Osteoblast (primary cell): ENCODE data around the gene ATP12A. TPM values are rescaled to one million over a fixed set of nuclear protein-coding genes. Genes with fewer than 3 reads are reported as not detected.

Source experiments
- DNase-seq: peaks from one replicate; pipeline ENCODE4 v3.0.0; 2011; ENCODE audit warnings: low spot score, mixed read lengths; ENCODE audit not compliant: insufficient read length; ENCODE audit errors: missing footprints
- H2AFZ ChIP-seq: 2 replicates; pipeline ENCODE4 v1.6.0; 2011; ENCODE audit warnings: mild to moderate bottlenecking, low read length
- H3K27ac ChIP-seq: 2 replicates; pipeline ENCODE4 v1.5.1; 2011; ENCODE audit warnings: mild to moderate bottlenecking, low read depth, low read length, moderate library complexity
- H3K27me3 ChIP-seq: 2 replicates; pipeline ENCODE4 v1.6.0; 2012; ENCODE audit warnings: mild to moderate bottlenecking, control low read depth, inconsistent platforms, low read length, moderate library complexity; ENCODE audit not compliant: insufficient read depth
- H3K36me3 ChIP-seq: 2 replicates; pipeline ENCODE4 v1.5.1; 2011; ENCODE audit warnings: mild to moderate bottlenecking, low read length, control low read depth, moderate library complexity; ENCODE audit not compliant: insufficient read depth
- H3K4me1 ChIP-seq: 2 replicates; pipeline ENCODE4 v1.5.1; 2011; ENCODE audit warnings: mild to moderate bottlenecking, low read length, control low read depth, moderate library complexity; ENCODE audit not compliant: insufficient read depth
- H3K4me2 ChIP-seq: 2 replicates; pipeline ENCODE4 v1.6.0; 2011; ENCODE audit warnings: mild to moderate bottlenecking, low read length; ENCODE audit not compliant: insufficient read depth
- H3K4me3 ChIP-seq: fragments of 200-600 bp; sonication (generic); 3 replicates; pipeline ENCODE4 v1.5.1; 2012; ENCODE audit warnings: mild to moderate bottlenecking, low read length, inconsistent platforms; ENCODE audit not compliant: insufficient read depth
- H3K79me2 ChIP-seq: 2 replicates; pipeline ENCODE4 v1.6.0; 2012; ENCODE audit warnings: mild to moderate bottlenecking, low read length, control low read depth, inconsistent platforms; ENCODE audit not compliant: insufficient read depth
- H3K9me3 ChIP-seq: 2 replicates; pipeline ENCODE4 v1.5.1; 2011; ENCODE audit warnings: low read depth, low read length, control low read depth
- H4K20me1 ChIP-seq: 2 replicates; pipeline ENCODE4 v1.6.0; 2012; ENCODE audit warnings: mild to moderate bottlenecking, low read length, control low read depth; ENCODE audit not compliant: insufficient read depth
- CTCF ChIP-seq: IDR thresholded peaks from 2 replicates; pipeline ENCODE4 v1.5.1; 2011; ENCODE audit warnings: mild to moderate bottlenecking, low read depth, low read length, moderate library complexity; ENCODE audit errors: extremely low read depth
- small RNA-seq: library from RNA; depleted of rRNA; stranded (forward); fragments of <200 nt; gene quantifications from one replicate; pipeline ENCODE3, GENCODE V24; 2012
- total RNA-seq: library from RNA; depleted of rRNA; stranded (reverse); fragments of >200 nt; gene quantifications from 2 replicates; pipeline ENCODE4 v1.2.3, GENCODE V29; 2012

Gene ATP12A
- total RNA-seq, 1 donor, result not detected

DNA sequence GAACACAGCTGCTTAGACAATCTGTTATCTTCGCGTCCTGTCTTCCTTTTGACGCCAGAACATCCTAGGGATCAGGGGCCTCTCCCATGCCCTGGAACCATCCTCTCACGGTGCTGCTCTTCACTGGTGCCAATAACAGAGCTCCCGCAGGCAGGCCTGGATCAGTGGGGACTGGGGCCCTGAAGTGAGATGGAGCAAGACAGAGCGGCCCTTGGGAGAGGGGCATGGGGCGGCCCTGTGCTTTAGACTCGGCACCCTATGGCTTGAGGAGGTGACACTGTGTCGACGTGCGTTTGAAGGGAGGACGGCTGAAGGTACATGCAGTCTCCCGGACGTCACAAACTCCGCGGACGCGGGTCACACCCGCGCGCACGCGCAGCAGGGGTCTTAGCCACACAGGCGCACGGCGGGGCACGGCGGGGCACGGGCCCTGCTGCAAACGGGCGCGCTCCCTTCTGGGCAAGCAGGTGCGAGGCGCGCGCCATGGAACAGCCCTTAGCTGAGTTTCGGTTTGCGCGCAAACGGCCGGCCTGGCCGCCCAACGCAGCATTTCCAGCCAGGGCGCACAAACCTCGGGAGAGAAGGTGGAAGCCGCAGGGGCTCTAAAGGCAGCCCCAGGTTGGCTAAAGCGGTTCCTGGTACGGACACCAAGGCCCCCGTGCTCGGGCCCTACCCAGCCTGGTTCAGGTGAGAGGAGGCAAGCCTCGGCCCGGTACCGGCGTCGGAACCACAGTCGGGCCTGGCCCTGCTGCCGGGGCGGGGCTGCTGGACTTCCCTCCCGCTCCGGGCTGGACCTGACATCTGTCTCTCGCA lies 67.2 kb downstream of the ATP12A start:
- TF ChIP-seq CTCF, result no peak
- peak overlapping the region; percentile 39 for H3K4me3 ChIP-seq
- H3K4me1 ChIP-seq, result no peaks in the 10 kb centered on the region
- no peaks in the 10 kb centered on the region for H3K36me3 ChIP-seq
- H4K20me1 ChIP-seq, result no peaks in the 10 kb centered on the region
- no peak for DNase-seq
- peaks cover 19% of the 10 kb centered on the region for H3K27me3 ChIP-seq
- H3K27ac ChIP-seq, result no peak overlapping the region
- H3K9me3 ChIP-seq, result no peaks in the 10 kb centered on the region
- H2AFZ ChIP-seq, result no peak overlapping the region
- H3K4me2 ChIP-seq, result peak overlapping the region; percentile 36
- H3K79me2 ChIP-seq, result no peaks in the 10 kb centered on the region

DNA sequence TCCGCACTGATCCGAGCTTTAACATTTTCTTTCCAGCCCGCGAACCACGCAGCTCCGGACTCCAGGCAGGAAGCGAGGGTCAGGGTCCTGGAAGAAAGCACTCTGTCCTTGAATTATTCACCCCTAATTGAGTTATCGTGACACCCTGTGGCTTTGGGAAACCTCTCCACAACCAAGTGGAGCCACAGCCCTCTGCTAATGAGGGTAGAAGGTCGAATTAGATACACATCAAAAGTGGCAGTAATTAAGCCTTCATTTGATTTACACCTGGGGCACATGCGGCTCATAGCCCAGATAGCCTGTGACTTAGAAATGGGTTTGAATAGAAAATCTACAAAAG lies 67.8 kb downstream of the ATP12A start:
- peaks cover 19% of the 10 kb centered on the region for H3K27me3 ChIP-seq
- H3K4me1 ChIP-seq, result no peaks in the 10 kb centered on the region
- no peak for DNase-seq
- TF ChIP-seq CTCF, result no peak
- H3K27ac ChIP-seq, result no peak overlapping the region
- no peaks in the 10 kb centered on the region for H4K20me1 ChIP-seq
- H3K9me3 ChIP-seq, result no peaks in the 10 kb centered on the region
- H3K4me3 ChIP-seq, result peak overlapping the region; percentile 39
- H2AFZ ChIP-seq, result no peak overlapping the region
- H3K4me2 ChIP-seq, result peak overlapping the region; percentile 36
- H3K79me2 ChIP-seq, result no peaks in the 10 kb centered on the region
- no peaks in the 10 kb centered on the region for H3K36me3 ChIP-seq

- no peak for TF ChIP-seq CTCF
- Histone ChIP-seq H2AFZ (no peak overlapping the region), H3K27ac (no peak overlapping the region), H3K9me3 (no peaks in the 10 kb centered on the region), H3K36me3 (no peaks in the 10 kb centered on the region), H3K27me3 (no peaks in the 10 kb centered on the region), H4K20me1 (no peaks in the 10 kb centered on the region), H3K79me2 (no peaks in the 10 kb centered on the region), H3K4me1 (no peaks in the 10 kb centered on the region), H3K4me3 (no peak overlapping the region), H3K4me2 (no peak overlapping the region)
- no peak for DNase-seq
These were observed 79.0 kb downstream of the ATP12A start for GRCh38 chr13:24759197-24759596.

Small RNAs within 50 kb of the gene (small RNA-seq; reads per million reads assigned to genes)
- gene RNY1P7, result not detected

Other genes starting within 250 kb of the ATP12A start
- gene PARP4, start 167.6 kb upstream of the ATP12A start, total RNA-seq, result 63.0 and 64.5 TPM in 2 replicates
- under 0.01 TPM in 1 of 2 replicates, not detected in the other for gene RNF17, start 83.8 kb downstream of the ATP12A start, total RNA-seq